HUES48 (cell line): Measurements from ENCODE around the gene CCS.
A peak's percentile ranks its signal among the peaks of the same experiment; 100 is the strongest.

ENCODE experiments used
- H3K27ac ChIP-seq: one replicate; pipeline ENCODE4 v1.7.0; 2013; ENCODE audit warnings: low read depth, low read length, inconsistent platforms
- H3K27me3 ChIP-seq: 2 replicates; pipeline ENCODE4 v1.6.1; 2013; ENCODE audit warnings: mild to moderate bottlenecking, low read length; ENCODE audit not compliant: control insufficient read depth, insufficient read depth
- H3K36me3 ChIP-seq: 2 replicates; pipeline ENCODE4 v1.6.1; 2013; ENCODE audit warnings: low read length; ENCODE audit not compliant: control insufficient read depth, insufficient read depth
- H3K4me1 ChIP-seq: 2 replicates; pipeline ENCODE4 v1.6.1; 2013; ENCODE audit warnings: mild to moderate bottlenecking, low read length; ENCODE audit not compliant: control insufficient read depth, insufficient read depth
- H3K4me3 ChIP-seq: 2 replicates; pipeline ENCODE4 v1.5.1; 2013; ENCODE audit warnings: mild to moderate bottlenecking, low read depth, low read length
- H3K9ac ChIP-seq: 2 replicates; pipeline ENCODE4 v1.6.1; 2013; ENCODE audit warnings: mild to moderate bottlenecking, low read depth, low read length, moderate library complexity
- H3K9me3 ChIP-seq: 2 replicates; pipeline ENCODE4 v1.6.1; 2013; ENCODE audit warnings: low read length; ENCODE audit not compliant: control insufficient read depth, insufficient read depth

CCS gene

GRCh38 chr11:66561975-66562248, 31.1 kb upstream of the CCS start:
- Histone ChIP-seq H3K36me3 (peaks cover 46% of the 10 kb centered on the region), H3K27me3 (no peaks in the 10 kb centered on the region), H3K4me1 (no peaks in the 10 kb centered on the region), H3K9ac (no peak overlapping the region), H3K27ac (no peak overlapping the region), H3K9me3 (no peaks in the 10 kb centered on the region), H3K4me3 (no peak overlapping the region)

- no peaks in the 10 kb centered on the region for H3K27me3 ChIP-seq
- no peak overlapping the region for H3K9ac ChIP-seq
- no peaks in the 10 kb centered on the region for H3K9me3 ChIP-seq
- peaks cover 42% of the 10 kb centered on the region for H3K36me3 ChIP-seq
- H3K4me3 ChIP-seq, result no peak overlapping the region
- H3K4me1 ChIP-seq, result no peaks in the 10 kb centered on the region
- no peak overlapping the region for H3K27ac ChIP-seq
Observed at GRCh38 chr11:66562275-66562674, 30.7 kb upstream of the CCS start.

GRCh38 chr11:66562907-66563583, 29.9 kb upstream of the CCS start:
- Histone ChIP-seq H3K4me1 (no peaks in the 10 kb centered on the region), H3K27ac (no peak overlapping the region), H3K36me3 (peaks cover 36% of the 10 kb centered on the region), H3K9ac (no peak overlapping the region), H3K9me3 (no peaks in the 10 kb centered on the region), H3K4me3 (no peak overlapping the region), H3K27me3 (no peaks in the 10 kb centered on the region)

- no peak overlapping the region for H3K27ac ChIP-seq
- H3K36me3 ChIP-seq, result peaks cover 33% of the 10 kb centered on the region
- H3K9me3 ChIP-seq, result no peaks in the 10 kb centered on the region
- no peak overlapping the region for H3K9ac ChIP-seq
- no peak overlapping the region for H3K4me3 ChIP-seq
- H3K4me1 ChIP-seq, result no peaks in the 10 kb centered on the region
- H3K27me3 ChIP-seq, result no peaks in the 10 kb centered on the region
Observed at GRCh38 chr11:66563832-66564231, 29.2 kb upstream of the CCS start.

- H3K27me3 ChIP-seq, result no peaks in the 10 kb centered on the region
Observed at GRCh38 chr11:66564538-66564937, 28.4 kb upstream of the CCS start.

GRCh38 chr11:66564984-66565383, 28.0 kb upstream of the CCS start:
- Histone ChIP-seq H3K36me3 (peaks cover 33% of the 10 kb centered on the region), H3K9me3 (no peaks in the 10 kb centered on the region), H3K4me3 (no peak overlapping the region), H3K27me3 (no peaks in the 10 kb centered on the region), H3K9ac (no peak overlapping the region), H3K4me1 (peaks cover 6% of the 10 kb centered on the region), H3K27ac (no peak overlapping the region)

More at GRCh38 chr11:66564538-66564937, 28.4 kb upstream of the CCS start:
- no peak overlapping the region for H3K4me3 ChIP-seq
- H3K4me1 ChIP-seq, result peaks cover 3% of the 10 kb centered on the region; the same call in 1 of the 2 replicates
- no peaks in the 10 kb centered on the region for H3K9me3 ChIP-seq
- H3K36me3 ChIP-seq, result peaks cover 33% of the 10 kb centered on the region
- no peak overlapping the region for H3K27ac ChIP-seq
- no peak overlapping the region for H3K9ac ChIP-seq

- Histone ChIP-seq H3K9ac (no peak overlapping the region), H3K36me3 (peaks cover 21% of the 10 kb centered on the region), H3K9me3 (no peaks in the 10 kb centered on the region), H3K27ac (no peak overlapping the region), H3K4me1 (peaks cover 18% of the 10 kb centered on the region), H3K4me3 (no peak overlapping the region), H3K27me3 (no peaks in the 10 kb centered on the region)
Observed at GRCh38 chr11:66566221-66566620, 26.8 kb upstream of the CCS start.

- no peak overlapping the region for H3K4me3 ChIP-seq
- H3K27me3 ChIP-seq, result no peaks in the 10 kb centered on the region
- peaks cover 6% of the 10 kb centered on the region for H3K36me3 ChIP-seq
- no peak overlapping the region for H3K27ac ChIP-seq
- peaks cover 18% of the 10 kb centered on the region for H3K4me1 ChIP-seq
- H3K9me3 ChIP-seq, result no peaks in the 10 kb centered on the region
- H3K9ac ChIP-seq, result no peak overlapping the region
Observed at GRCh38 chr11:66567787-66568123, 25.2 kb upstream of the CCS start.

GRCh38 chr11:66568124-66568916, 24.7 kb upstream of the CCS start, which contains the start of gene CTSF:
CTSF (minus strand) TSS chr11:66568606; CDS start chr11:66568486, 120 bp downstream.
- peaks cover 18% of the 10 kb centered on the region for H3K4me1 ChIP-seq
- H3K27me3 ChIP-seq, result no peaks in the 10 kb centered on the region
- H3K27ac ChIP-seq, result peak within 1 kb of the TSS; percentile 33
- no peaks in the 10 kb centered on the region for H3K9me3 ChIP-seq
- H3K4me3 ChIP-seq, result no peak within 1 kb of the TSS
- H3K36me3 ChIP-seq, result peaks cover 1% of the 10 kb centered on the region; the same call in 1 of the 2 replicates
- H3K9ac ChIP-seq, result no peak within 1 kb of the TSS

- no peaks in the 10 kb centered on the region for H3K27me3 ChIP-seq
- peaks cover 18% of the 10 kb centered on the region for H3K4me1 ChIP-seq
- H3K36me3 ChIP-seq, result no peaks in the 10 kb centered on the region
- H3K9ac ChIP-seq, result no peak overlapping the region
- H3K4me3 ChIP-seq, result no peak overlapping the region
- H3K9me3 ChIP-seq, result peaks cover 3% of the 10 kb centered on the region; the same call in 1 of the 2 replicates
- peak overlapping the region; percentile 33 for H3K27ac ChIP-seq
Observed at GRCh38 chr11:66569076-66569475, 23.9 kb upstream of the CCS start.

GRCh38 chr11:66570079-66570849, 22.7 kb upstream of the CCS start:
- H3K9me3 ChIP-seq, result peaks cover 3% of the 10 kb centered on the region; the same call in 1 of the 2 replicates
- no peaks in the 10 kb centered on the region for H3K27me3 ChIP-seq
- H3K9ac ChIP-seq, result peak overlapping the region; percentile 46
- peaks cover 18% of the 10 kb centered on the region for H3K4me1 ChIP-seq
- no peak overlapping the region for H3K4me3 ChIP-seq
- peak overlapping the region; percentile 94 for H3K27ac ChIP-seq
- H3K36me3 ChIP-seq, result no peaks in the 10 kb centered on the region
